HEK293T (cell line): Measurements from ENCODE around the gene SEC22B.
"Not testable (repeated sequence)": the region's sequence is repeated elsewhere in the genome, so short reads cannot be mapped to it uniquely, and the experiment has no call there.

ENCODE experiments used
- CTCF ChIA-PET: fragments of 350-600 bp; formaldehyde crosslinking; extraction: SDS; loops from one replicate; lab custom pipeline; 2021; ENCODE audit warnings: antibody characterized with exemption, inconsistent platforms; lab: Yijun Ruan, JAX
- POLR2A ChIA-PET: fragments of 350-600 bp; formaldehyde crosslinking; extraction: SDS; loops from one replicate; lab custom pipeline; 2020; ENCODE audit warnings: antibody characterized with exemption, inconsistent platforms; lab: Yijun Ruan, JAX
- DNase-seq: peaks from one replicate; pipeline ENCODE4 v3.0.0; 2012; ENCODE audit warnings: mixed read lengths; ENCODE audit errors: extremely low spot score
- ARNT ChIP-seq: fragments of 450-650 bp; IDR thresholded peaks from 2 replicates; pipeline ENCODE4 v1.6.1; 2017; ENCODE audit warnings: mild to moderate bottlenecking
- BHLHE40 ChIP-seq: fragments of 450-650 bp; IDR thresholded peaks from 2 replicates; pipeline ENCODE4 v1.6.1; 2016; ENCODE audit warnings: mild to moderate bottlenecking, moderate library complexity, borderline replicate concordance
- CTBP1 ChIP-seq: fragments of 450-650 bp; IDR thresholded peaks from 2 replicates; pipeline ENCODE4 v1.6.1; 2016; ENCODE audit warnings: borderline replicate concordance
- ELF4 ChIP-seq: fragments of 450-650 bp; IDR thresholded peaks from 2 replicates; pipeline ENCODE4 v1.6.1; 2017; ENCODE audit warnings: antibody characterized with exemption
- FOXA1 ChIP-seq: fragments of 450-650 bp; IDR thresholded peaks from 2 replicates; pipeline ENCODE4 v1.6.1; 2016; ENCODE audit warnings: mild to moderate bottlenecking
- FOXK2 ChIP-seq: fragments of 450-650 bp; IDR thresholded peaks from 2 replicates; pipeline ENCODE4 v1.6.1; 2016; ENCODE audit warnings: mild to moderate bottlenecking
- FOXM1 ChIP-seq: fragments of 450-650 bp; IDR thresholded peaks from 2 replicates; pipeline ENCODE4 v1.6.1; 2017; ENCODE audit warnings: mild to moderate bottlenecking, borderline replicate concordance
- HDGF ChIP-seq: fragments of 450-650 bp; IDR thresholded peaks from 2 replicates; pipeline ENCODE4 v1.6.1; 2017; ENCODE audit warnings: antibody characterized with exemption, borderline replicate concordance
- L3MBTL2 ChIP-seq: fragments of 450-650 bp; conservative IDR thresholded peaks from 2 replicates; pipeline ENCODE4 v1.6.1; 2016; ENCODE audit warnings: mild to moderate bottlenecking
- LEF1 ChIP-seq: fragments of 450-650 bp; IDR thresholded peaks from 2 replicates; pipeline ENCODE4 v1.6.1; 2017; ENCODE audit warnings: mild to moderate bottlenecking, borderline replicate concordance
- NFRKB ChIP-seq: fragments of 450-650 bp; IDR thresholded peaks from 2 replicates; pipeline ENCODE4 v1.6.1; 2016; ENCODE audit warnings: mild to moderate bottlenecking, moderate library complexity
- SP1 ChIP-seq: fragments of 450-650 bp; IDR thresholded peaks from 2 replicates; pipeline ENCODE4 v1.6.1; 2017
- SUZ12 ChIP-seq: fragments of 450-650 bp; IDR thresholded peaks from 2 replicates; pipeline ENCODE4 v1.6.1; 2016; ENCODE audit warnings: mild to moderate bottlenecking
- TARDBP ChIP-seq: fragments of 450-650 bp; IDR thresholded peaks from 2 replicates; pipeline ENCODE4 v1.6.1; 2016
- ZNF384 ChIP-seq: fragments of 450-650 bp; IDR thresholded peaks from 2 replicates; pipeline ENCODE4 v1.6.1; 2016
- TF ChIP-seq, protein P1 (sequence below): fragments of 450-650 bp; IDR thresholded peaks from 2 replicates; pipeline ENCODE4 v1.6.1; 2016

SEC22B gene

DNA sequence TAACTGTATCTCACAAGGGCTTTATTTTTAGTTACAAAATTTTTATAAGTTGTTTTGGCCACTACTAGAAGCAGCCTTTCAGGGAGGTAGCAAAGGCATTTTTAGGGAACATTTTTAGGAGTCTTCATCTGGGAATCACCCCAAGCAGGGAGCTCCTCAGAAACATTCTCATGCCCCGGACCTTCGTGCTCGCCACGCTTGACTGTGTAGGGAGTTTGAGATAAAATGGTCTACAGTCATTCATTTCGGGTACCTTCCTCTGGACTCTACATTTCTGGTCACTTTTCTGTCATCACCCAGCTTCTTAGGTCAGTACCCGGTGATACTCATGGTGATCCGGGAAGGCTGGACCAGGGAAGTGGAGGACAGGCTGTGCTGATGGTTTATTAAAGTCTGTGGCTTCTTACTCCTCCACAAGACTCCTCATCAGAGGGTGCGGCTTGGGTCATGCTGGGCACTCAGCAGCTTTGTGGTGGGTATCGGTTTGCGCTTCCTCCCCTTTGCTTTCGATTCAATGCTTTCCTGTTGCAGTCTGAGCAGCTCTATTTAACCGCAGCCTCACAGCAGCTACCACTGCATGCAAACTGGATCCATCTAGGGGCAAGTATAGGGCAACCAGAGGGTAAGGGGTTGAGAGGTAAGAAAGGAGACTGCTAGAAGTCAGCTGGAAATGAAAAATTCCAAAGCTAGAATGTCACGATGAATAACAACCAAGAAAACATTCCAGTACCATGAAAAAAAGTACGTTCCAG lies 33.6 kb downstream of the SEC22B start:
- CTCF ChIA-PET, POLR2A ChIA-PET, DNase-seq: not testable (repeated sequence)

DNA sequence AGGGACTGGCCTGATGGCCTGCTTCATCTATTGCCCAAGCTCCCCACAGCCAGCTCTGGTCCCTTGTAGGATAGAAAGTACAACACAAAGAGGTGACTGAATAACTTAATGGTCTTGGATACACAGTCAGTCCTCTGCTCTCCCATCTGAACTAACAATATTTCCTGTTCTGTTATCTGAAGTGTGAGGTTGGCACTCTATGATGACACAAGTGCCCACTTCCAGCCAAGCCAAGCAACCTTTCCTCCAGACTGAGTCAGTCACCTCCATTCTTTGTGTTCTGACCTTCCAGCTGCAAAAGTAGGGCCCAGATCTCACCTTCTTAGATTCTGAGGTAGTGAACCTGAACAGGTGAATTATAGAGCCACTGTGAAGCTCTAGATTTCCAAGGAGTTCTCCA lies 34.5 kb downstream of the SEC22B start:
- POLR2A ChIA-PET, DNase-seq, CTCF ChIA-PET: not testable (repeated sequence)

DNA sequence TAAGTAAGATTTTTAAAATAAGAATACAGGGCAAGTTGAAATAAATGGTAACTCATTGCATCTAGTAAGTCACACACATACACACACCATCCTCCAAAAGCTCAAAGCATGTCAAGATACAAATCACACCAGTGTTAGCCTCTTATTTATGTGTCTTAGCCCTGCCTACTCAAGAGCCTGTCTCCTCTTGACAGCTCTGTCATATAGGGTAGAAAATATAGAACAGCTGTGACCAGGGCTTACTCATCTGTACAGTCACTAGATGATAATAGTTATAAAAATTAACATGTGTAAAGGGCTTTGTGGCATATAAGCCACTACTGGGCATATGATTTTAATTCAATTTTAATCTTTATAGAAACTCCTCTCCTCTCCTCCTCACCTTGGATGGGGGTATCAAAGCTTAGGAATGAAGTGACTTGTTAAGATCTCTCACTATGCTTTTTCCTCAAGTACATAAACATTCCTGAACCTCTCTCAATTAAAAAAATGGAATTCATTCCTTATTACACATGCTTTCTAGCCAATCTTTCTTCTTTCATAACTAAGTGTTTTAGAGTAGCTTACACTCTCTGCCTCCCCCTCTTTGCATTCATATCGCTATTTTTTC lies 35.6 kb downstream of the SEC22B start:
- DNase-seq, POLR2A ChIA-PET, CTCF ChIA-PET: not testable (repeated sequence)

DNA sequence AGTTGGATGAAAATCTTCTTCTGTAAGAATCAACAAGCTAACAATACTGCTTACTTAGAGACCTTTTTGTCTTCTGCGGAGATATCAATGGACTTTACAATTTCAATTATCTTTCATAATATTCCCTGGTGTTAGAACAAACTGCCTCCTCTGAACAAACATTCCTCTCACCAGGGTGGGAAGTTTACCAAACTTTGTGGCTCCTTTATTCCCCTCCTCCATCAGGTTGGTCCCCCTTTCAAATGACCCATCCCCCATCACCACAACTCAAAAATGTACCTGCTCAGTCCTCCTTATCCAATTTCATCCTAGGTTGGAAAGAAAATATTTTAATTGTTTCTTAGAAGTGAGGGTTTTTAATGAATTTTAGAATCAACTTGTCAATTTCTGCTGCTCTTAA lies 40.2 kb downstream of the SEC22B start:
- POLR2A ChIA-PET, DNase-seq, CTCF ChIA-PET: not testable (repeated sequence)

DNA sequence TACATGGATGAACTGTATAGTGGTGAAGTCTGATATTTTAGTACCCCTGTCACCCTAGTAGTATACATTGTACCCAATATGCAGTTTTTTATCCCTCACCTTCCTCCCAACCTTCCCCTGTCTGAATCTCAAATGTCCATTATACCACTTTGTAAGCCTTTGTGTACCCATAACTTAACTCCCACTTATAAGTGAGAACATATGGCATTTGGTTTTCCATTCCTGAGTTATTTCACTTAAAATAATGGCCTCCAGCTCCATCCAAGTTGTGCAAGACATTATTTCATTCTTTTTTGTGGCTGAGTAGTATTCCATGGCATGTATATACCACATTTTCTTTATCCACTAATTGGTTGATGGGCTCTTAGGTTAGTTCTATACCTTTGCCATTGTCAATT lies 42.4 kb downstream of the SEC22B start:
- CTCF ChIA-PET, DNase-seq: not testable (repeated sequence)

DNA sequence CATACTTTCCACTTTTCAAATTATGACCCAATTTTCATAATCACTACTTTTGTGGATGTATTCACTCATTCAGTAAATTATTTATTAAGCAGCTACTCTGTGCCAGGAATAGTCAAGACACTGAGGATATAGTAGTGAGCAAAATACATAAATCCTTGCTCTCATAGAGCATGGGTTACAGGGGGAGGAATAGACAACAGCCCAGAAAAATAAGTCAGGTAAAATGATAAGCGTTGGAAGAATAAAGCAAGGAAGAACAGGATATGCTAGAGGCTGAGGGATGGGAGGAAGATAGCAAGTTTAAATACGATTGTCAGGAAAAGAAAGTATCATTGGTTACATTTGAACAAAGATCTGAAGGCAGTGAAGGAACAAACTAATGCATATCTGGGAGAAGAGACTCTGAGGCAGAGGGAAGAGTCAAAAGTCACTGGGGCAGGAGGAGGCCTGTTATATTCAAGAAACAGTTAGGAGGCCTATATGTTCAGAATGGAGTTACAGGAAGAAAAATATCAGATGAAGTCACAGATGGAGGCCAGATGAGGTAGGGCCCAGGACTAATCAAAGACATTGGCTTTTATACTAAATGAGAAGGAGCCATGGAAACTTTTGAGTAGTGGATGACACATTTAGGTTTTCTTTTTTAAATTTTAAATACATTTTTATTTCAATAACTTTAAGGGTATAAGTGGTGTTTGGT lies 42.9 kb downstream of the SEC22B start:
- TF ChIP-seq FOXM1 (no peak), FOXA1 (no peak), FOXK2 (no peak), BHLHE40 (no peak), TARDBP (no peak), NFRKB (no peak), LEF1 (no peak), SUZ12 (no peak), SP1 (no peak), L3MBTL2 (no peak), ZNF384 (no peak), CTBP1 (no peak), ELF4 (no peak), ARNT (no peak), HDGF (no peak)
- TF ChIP-seq, protein P1, sequence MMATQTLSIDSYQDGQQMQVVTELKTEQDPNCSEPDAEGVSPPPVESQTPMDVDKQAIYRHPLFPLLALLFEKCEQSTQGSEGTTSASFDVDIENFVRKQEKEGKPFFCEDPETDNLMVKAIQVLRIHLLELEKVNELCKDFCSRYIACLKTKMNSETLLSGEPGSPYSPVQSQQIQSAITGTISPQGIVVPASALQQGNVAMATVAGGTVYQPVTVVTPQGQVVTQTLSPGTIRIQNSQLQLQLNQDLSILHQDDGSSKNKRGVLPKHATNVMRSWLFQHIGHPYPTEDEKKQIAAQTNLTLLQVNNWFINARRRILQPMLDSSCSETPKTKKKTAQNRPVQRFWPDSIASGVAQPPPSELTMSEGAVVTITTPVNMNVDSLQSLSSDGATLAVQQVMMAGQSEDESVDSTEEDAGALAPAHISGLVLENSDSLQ = no peak
- ChIA-PET CTCF (no interaction called here), POLR2A (no interaction called here)
- peak; percentile 4 for DNase-seq

More for the DNA sequence above, 42.4 kb downstream of the SEC22B start:
- POLR2A ChIA-PET = not testable (repeated sequence)

DNA sequence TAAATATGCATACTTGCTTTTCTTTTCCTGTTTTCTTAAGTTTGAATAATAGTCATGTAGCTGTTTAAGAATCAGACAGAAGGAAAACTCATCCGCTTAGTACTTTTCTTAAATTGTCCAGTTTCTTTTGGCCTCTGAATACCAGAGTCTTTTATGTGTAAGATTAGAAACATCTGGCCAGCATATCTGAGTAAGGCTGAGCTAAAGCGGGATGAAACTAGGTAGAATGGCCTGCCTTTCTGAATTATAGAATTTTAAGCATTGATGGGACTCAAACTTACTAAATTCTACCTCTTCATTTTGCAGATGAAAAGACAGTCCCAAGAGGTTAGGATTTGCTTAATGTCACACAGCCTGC lies 43.9 kb downstream of the SEC22B start:
- DNase-seq, CTCF ChIA-PET, POLR2A ChIA-PET: not testable (repeated sequence)

DNA sequence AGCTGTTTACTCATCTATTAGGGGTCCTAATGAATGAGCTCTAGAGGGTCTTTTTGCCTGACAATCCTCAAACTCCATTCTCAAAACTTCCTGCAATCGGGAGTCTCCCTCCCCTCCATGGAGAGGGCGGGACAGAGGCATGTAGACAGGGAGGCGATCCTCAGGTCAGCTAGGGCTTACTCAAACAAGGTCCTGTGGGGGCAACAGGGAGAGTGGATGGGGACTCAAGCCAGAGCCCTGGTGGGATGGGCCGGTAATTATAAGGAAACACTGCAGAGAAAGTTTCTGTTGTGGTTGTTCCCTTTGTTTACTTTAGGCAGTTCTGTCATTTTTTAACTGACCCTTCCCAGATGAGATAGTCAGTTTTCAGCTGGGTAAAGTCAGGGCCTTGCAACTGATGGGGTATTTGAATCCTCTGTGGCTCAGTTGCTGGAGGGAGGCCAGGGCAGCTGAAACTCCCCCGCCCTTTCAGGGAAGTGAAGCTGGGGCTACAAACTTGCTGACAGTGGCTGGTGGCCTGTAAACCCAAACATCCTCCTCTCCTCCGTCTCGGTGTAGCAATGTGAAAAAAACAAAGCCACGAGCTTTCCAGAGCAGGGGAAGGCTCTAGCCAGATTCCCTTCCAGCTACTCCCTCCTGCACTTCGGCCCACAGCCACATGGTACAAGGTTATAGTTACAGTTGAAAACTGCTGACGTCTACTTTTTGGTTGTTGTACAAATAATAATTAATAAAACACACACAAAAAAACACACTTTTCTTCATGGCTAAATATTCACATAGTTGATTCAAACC lies 44.5 kb downstream of the SEC22B start:
- POLR2A ChIA-PET, DNase-seq, CTCF ChIA-PET: not testable (repeated sequence)

DNA sequence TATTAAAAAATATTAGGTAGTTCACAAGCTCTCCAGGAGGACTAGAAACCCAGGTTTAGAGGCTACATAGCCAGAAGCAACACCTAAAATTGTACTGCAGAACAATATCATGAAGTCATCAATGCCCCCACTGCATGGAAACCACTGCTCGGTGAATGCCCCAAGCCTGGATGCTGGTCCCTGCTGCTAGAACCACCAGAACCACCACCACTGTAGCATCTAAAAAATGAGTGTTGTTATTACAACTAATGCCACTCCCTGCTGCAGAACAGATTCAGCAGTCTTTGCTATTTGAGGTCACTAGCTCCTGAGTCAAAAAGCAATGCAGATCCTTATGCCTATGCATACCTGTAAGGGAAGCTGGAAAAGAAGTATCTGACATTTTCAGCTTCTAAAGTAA lies 48.4 kb downstream of the SEC22B start:
- DNase-seq, POLR2A ChIA-PET, CTCF ChIA-PET: not testable (repeated sequence)

DNA sequence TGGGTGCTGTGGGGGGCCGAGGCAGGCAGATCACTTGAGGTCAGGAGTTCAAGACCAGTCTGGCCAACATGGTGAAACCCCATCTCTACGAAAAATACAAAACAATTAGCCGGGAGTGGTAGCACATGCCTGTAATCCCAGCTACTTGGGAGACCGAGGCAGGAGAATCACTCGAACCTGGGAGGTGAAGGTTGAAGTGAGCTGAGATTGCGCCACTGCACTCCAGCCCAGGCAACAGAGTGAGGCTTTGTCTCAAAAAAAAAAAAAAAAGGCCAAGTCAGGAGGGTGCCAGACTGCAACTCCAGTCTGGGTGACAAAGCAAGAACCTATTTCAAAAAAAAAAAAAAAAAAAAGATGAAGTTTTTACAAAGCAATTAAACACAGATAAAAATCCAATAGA lies 50.1 kb downstream of the SEC22B start:
- POLR2A ChIA-PET, CTCF ChIA-PET, DNase-seq: not testable (repeated sequence)

DNA sequence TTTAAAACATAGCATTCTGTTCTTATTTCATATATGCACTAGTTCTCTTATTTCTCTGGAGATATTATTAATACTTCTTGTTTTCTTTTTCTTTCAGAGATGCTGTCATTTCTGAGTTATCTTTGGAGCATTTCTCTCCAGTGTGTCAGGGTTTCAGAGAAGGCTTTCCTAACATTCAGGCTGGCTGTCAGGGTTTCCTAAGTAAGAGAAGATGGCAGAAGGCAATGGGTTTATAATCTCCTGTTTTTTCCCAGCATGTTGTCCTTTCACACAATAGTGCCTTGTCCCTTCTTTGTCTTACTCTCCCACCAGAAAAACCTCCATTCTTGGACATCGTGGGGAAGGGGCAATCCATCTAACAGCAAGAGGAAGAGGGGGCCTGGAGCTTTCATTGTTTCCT lies 51.7 kb downstream of the SEC22B start:
- CTCF ChIA-PET, POLR2A ChIA-PET, DNase-seq: not testable (repeated sequence)

DNA sequence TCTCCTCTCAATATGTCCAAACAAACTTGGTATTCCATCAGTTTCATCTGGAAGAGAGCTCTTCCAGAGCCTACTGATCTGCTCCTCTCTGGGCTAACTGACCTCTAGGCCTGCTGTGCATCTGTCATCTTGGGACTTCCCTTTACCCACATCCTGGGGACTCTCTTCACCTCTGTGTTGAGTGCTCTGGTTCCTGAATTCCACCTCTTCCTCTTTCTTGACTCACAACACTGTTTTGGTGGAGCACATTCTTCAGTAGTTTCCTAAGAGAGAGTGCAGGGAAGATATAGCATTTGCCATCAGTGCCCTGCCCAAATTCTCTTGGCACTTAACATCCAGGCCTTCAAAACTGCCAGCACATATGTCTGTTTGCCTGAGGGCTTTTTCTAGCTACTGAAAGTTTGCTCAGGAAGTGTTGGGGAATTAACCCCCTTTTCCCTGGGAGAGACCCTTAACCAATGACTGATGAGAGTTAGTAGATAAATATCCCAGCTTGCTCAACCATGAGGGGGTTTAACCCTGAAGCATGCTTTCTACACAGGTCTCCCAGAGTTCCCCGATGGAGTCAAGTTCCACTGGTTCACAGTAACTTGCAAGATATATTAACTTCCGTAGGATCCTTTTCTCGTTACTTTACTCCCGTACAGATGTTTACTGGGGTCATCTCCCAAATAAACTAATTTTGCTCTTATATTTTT lies 52.4 kb downstream of the SEC22B start:
- DNase-seq, POLR2A ChIA-PET, CTCF ChIA-PET: not testable (repeated sequence)

DNA sequence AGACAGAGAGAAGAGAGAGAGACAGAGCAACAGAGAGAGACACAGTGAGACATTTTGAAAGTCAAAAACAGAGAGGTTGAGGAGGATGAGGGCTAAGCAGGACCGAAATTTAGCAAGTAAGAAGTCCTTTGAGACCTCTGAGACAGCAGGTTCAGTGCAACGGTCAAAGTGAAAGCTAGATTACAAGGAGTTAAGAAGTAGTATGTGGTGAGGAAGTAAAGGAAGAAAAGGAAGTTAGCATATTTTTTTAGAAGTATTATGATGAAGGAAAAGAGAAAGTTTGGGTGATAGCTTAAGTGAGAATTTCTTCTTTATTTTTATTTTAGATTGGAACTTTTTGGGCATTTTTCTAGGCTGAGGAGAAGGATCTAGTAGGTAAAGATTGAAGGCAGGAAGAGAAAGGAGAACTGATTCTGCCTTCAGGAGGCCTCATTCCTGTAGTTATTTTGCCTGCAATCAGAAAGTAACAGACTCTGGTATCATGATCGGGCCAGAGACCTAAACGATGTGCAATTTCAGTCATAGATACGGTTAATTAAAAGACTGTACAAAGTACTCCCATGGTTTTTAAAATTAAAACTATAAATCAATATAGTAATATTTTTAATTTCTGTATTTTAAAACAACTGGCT lies 53.9 kb downstream of the SEC22B start:
- CTCF ChIA-PET, DNase-seq, POLR2A ChIA-PET: not testable (repeated sequence)
